Measurements from ENCODE around the gene ENPP7. TPM values are rescaled to one million over a fixed set of nuclear protein-coding genes. Genes with fewer than 3 reads are reported as not detected.

The ENPP7 gene
- total RNA-seq (under 1 TPM in 1 of 2 experiments, not detected in 1; 0.11 TPM), polyA plus RNA-seq (0.26 TPM)

- Mint-ChIP-seq H3K9me3 (no peaks in the 10 kb centered on the region), H3K4me1 (peaks cover 32 to 34% (median 33%) of the 10 kb centered on the region in 3 donors), H3K27me3 (peaks cover 0 to 5% of the 10 kb centered on the region in 2 donors), H3K27ac (peak within 1 kb of the TSS in 5 of 8 donors; percentile 8 to 78 (median 22)), H3K36me3 (no peaks in the 10 kb centered on the region), H3K4me3 (peak within 1 kb of the TSS in 3 of 7 donors; percentile 12 to 93 (median 30))
- H3K27ac ChIP-seq (ENCODE audit: low read depth, low read length) = no peak within 1 kb of the TSS
- H3K4me3 ChIP-seq (ENCODE audit: low read length) = no peak within 1 kb of the TSS
- POLR2A ChIA-PET = no interaction called here
- no peaks in the 10 kb centered on the region for H3K9me3 ChIP-seq (ENCODE audit: low read length)
- DNase-seq = no peak
- no peaks in the 10 kb centered on the region for H3K27me3 ChIP-seq (ENCODE audit: insufficient read depth, low read length, poor library complexity, severe bottlenecking)
- CTCF ChIA-PET = no interaction called here
- H3K4me1 ChIP-seq (ENCODE audit: insufficient read depth, low read length) = peaks cover 19% of the 10 kb centered on the region
- no peaks in the 10 kb centered on the region for H3K36me3 ChIP-seq (ENCODE audit: insufficient read depth, low read length)
These were observed at the start of gene ENPP7 for GRCh38 chr17:79730769-79731483. ENPP7 (plus strand) TSS chr17:79730943; CDS start chr17:79731140, 197 bp downstream.

DNA sequence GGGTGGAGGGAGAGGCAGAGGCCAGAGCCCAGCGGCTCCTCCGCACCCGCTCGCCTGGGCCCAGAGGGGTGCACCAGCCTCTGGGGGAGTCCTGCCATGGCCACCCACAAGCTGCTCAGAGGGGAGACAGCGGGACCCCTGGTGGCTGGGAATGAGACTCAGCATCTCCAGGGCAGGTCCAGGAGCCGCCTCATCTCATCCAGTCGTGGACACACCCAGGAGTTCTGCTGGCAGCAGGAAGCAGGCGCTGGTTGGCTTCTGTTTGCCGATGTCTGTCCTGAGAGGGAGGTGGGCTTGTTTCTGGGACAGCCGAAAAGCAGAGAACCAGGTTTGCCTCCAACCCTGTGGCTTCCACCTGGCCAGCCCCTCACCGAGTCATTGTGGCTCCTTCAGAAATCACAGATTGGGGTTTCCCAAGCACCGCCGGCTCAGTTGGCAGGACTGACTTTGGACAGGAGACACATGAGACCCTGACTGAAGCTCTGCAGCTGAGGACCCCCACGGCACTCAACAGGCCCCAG lies 49.6 kb upstream of the ENPP7 start:
- CTCF ChIA-PET = no interaction called here
- no peaks in the 10 kb centered on the region for H3K9me3 ChIP-seq (ENCODE audit: low read length)
- Mint-ChIP-seq H3K9me3 (peaks cover 0 to under 1% (median 0%) of the 10 kb centered on the region in 5 donors), H3K36me3 (no peaks in the 10 kb centered on the region), H3K27me3 (peaks cover 18 to 51% of the 10 kb centered on the region in 2 donors), H3K27ac (no peak overlapping the region), H3K4me3 (no peak overlapping the region), H3K4me1 (no peaks in the 10 kb centered on the region)
- no peak overlapping the region for H3K27ac ChIP-seq (ENCODE audit: low read depth, low read length)
- no peaks in the 10 kb centered on the region for H3K36me3 ChIP-seq (ENCODE audit: insufficient read depth, low read length)
- POLR2A ChIA-PET = no interaction called here
- no peaks in the 10 kb centered on the region for H3K4me1 ChIP-seq (ENCODE audit: insufficient read depth, low read length)
- H3K4me3 ChIP-seq (ENCODE audit: low read length) = no peak overlapping the region
- no peak for DNase-seq
- H3K27me3 ChIP-seq (ENCODE audit: insufficient read depth, low read length, poor library complexity, severe bottlenecking) = no peaks in the 10 kb centered on the region

DNA sequence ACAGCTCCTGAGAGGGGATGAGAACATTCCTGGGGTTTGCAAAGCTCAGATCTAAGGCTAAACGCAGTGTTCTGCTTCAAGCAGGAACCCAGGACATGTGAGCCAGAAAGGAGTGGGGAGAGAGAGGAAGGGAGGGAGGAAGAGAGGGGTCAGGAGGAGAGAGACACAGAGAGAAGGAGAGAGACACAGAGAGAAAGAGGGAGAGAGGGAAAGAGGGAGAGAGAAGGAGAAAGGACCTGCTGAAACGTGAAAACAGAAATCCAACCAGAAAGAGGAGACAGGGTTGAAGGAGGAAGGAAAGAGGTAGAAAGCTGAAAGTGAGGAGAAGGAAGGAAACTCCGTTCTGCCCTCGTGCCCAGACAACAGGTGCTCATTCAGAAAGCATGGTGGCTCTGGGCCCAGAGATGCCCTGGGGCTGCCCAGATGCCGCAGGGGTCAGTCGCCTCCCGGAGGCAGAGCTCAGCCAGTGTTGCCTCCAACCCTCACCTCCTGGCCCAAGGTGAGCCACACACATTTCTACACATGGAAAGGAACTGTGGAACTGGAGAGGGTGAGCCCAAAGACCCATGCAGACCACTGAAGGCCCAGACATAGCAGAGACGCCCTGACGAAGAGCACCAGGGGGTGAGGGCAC lies 49.0 kb upstream of the ENPP7 start:
- peak overlapping the region in 1 of 7 donors; percentile 51 for H3K4me3 Mint-ChIP-seq
- no peaks in the 10 kb centered on the region for H3K4me1 Mint-ChIP-seq
- Histone ChIP-seq H3K36me3 (ENCODE audit: insufficient read depth, low read length) (no peaks in the 10 kb centered on the region), H3K27me3 (ENCODE audit: insufficient read depth, low read length, poor library complexity, severe bottlenecking) (no peaks in the 10 kb centered on the region), H3K27ac (ENCODE audit: low read depth, low read length) (no peak overlapping the region), H3K4me3 (ENCODE audit: low read length) (no peak overlapping the region), H3K4me1 (ENCODE audit: insufficient read depth, low read length) (no peaks in the 10 kb centered on the region), H3K9me3 (ENCODE audit: low read length) (no peaks in the 10 kb centered on the region)
- no peaks in the 10 kb centered on the region for H3K9me3 Mint-ChIP-seq
- POLR2A ChIA-PET = no interaction called here
- DNase-seq = no peak
- H3K27ac Mint-ChIP-seq = no peak overlapping the region
- CTCF ChIA-PET = no interaction called here
- peaks cover 17 to 52% of the 10 kb centered on the region in 2 donors for H3K27me3 Mint-ChIP-seq
- H3K36me3 Mint-ChIP-seq = no peaks in the 10 kb centered on the region

GRCh38 chr17:79683365-79683764 lies 47.4 kb upstream of the ENPP7 start:
- CTCF ChIA-PET = no interaction called here
- POLR2A ChIA-PET = no interaction called here
- no peaks in the 10 kb centered on the region for H3K9me3 ChIP-seq (ENCODE audit: low read length)
- Mint-ChIP-seq H3K36me3 (no peaks in the 10 kb centered on the region), H3K27ac (no peak overlapping the region), H3K4me3 (no peak overlapping the region), H3K27me3 (peaks cover 18 to 50% of the 10 kb centered on the region in 2 donors), H3K9me3 (no peaks in the 10 kb centered on the region), H3K4me1 (no peaks in the 10 kb centered on the region)
- no peak for DNase-seq
- no peaks in the 10 kb centered on the region for H3K27me3 ChIP-seq (ENCODE audit: insufficient read depth, low read length, poor library complexity, severe bottlenecking)
- no peak overlapping the region for H3K27ac ChIP-seq (ENCODE audit: low read depth, low read length)
- H3K36me3 ChIP-seq (ENCODE audit: insufficient read depth, low read length) = no peaks in the 10 kb centered on the region
- no peaks in the 10 kb centered on the region for H3K4me1 ChIP-seq (ENCODE audit: insufficient read depth, low read length)
- no peak overlapping the region for H3K4me3 ChIP-seq (ENCODE audit: low read length)

DNA sequence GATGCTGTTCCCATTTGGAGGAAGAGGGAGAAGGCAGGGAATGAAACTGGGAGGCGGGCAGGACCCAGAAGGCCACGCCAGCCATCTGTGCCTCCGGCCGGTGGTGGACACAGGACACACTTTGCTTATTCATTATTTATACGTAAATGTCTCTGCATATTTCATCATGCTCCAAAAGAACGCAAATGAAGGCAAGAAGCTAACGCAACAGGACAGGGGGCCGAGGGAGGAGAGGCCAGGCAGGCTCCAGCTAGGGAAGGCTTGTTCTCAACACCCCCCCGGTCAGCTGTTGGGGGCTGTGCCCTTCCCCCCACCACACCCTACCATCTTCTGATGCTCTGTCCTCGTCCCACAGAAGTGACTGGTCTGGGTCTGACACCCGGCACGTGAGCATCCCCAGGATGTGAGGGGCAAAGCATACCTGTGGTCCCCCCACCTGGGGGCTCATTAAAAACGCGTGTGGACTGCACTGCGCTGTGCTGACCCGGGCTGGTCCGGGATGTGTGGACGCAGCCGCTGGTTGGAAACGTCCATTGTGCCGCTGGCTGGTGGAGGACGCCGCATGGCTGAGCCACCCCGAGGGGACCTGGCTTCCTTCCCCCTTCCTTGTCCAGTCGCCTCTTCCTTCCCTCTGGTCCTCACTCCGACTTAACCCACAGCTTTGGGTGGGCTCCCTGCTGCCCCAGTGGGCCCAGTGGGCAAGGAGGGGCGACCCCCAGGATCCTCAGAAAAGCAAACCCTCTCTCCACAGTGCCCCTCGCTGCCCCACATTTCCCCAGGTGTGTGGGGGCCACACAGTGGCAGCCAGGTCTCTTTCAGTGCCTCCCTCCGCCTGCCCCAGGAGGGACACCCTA lies 46.4 kb upstream of the ENPP7 start:
- H3K27ac Mint-ChIP-seq = no peak overlapping the region
- CTCF ChIA-PET = no interaction called here
- DNase-seq = peak in 1 of 5 donors; percentile 31
- Histone ChIP-seq H3K27me3 (ENCODE audit: insufficient read depth, low read length, poor library complexity, severe bottlenecking) (no peaks in the 10 kb centered on the region), H3K9me3 (ENCODE audit: low read length) (no peaks in the 10 kb centered on the region), H3K27ac (ENCODE audit: low read depth, low read length) (no peak overlapping the region), H3K4me3 (ENCODE audit: low read length) (no peak overlapping the region), H3K4me1 (ENCODE audit: insufficient read depth, low read length) (no peaks in the 10 kb centered on the region), H3K36me3 (ENCODE audit: insufficient read depth, low read length) (no peaks in the 10 kb centered on the region)
- H3K4me3 Mint-ChIP-seq = no peak overlapping the region
- no peaks in the 10 kb centered on the region for H3K4me1 Mint-ChIP-seq
- no peaks in the 10 kb centered on the region for H3K36me3 Mint-ChIP-seq
- no peaks in the 10 kb centered on the region for H3K9me3 Mint-ChIP-seq
- POLR2A ChIA-PET = no interaction called here
- H3K27me3 Mint-ChIP-seq = peaks cover 17 to 46% of the 10 kb centered on the region in 2 donors

DNA sequence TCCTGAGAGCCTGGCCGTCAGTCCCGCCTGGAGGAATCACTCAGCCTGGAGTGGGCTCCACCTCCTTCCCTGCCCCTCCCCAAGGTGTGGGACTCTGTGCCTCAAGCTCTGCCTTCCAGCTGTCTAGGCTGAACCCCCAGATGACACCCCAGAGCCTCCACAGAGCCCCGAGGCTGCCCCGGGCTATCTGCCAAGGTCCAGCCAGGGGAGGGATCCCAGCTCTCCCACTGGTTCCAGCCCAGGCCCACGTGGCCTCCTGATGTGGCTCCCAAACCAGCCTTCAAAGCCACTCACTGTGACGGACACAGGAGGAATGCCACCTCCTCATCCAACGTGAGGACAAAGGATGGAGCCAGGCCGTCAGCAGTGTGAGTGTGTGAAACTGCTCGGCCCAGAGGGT lies 45.6 kb upstream of the ENPP7 start:
- H3K9me3 Mint-ChIP-seq = no peaks in the 10 kb centered on the region
- Histone ChIP-seq H3K27ac (ENCODE audit: low read depth, low read length) (no peak overlapping the region), H3K4me3 (ENCODE audit: low read length) (no peak overlapping the region), H3K4me1 (ENCODE audit: insufficient read depth, low read length) (no peaks in the 10 kb centered on the region), H3K27me3 (ENCODE audit: insufficient read depth, low read length, poor library complexity, severe bottlenecking) (no peaks in the 10 kb centered on the region), H3K36me3 (ENCODE audit: insufficient read depth, low read length) (no peaks in the 10 kb centered on the region), H3K9me3 (ENCODE audit: low read length) (no peaks in the 10 kb centered on the region)
- CTCF ChIA-PET = no interaction called here
- H3K27me3 Mint-ChIP-seq = peaks cover 16 to 44% of the 10 kb centered on the region in 2 donors
- H3K4me3 Mint-ChIP-seq = no peak overlapping the region
- DNase-seq = peak in 1 of 5 donors; percentile 30
- no peaks in the 10 kb centered on the region for H3K4me1 Mint-ChIP-seq
- POLR2A ChIA-PET = no interaction called here
- no peak overlapping the region for H3K27ac Mint-ChIP-seq
- H3K36me3 Mint-ChIP-seq = no peaks in the 10 kb centered on the region

DNA sequence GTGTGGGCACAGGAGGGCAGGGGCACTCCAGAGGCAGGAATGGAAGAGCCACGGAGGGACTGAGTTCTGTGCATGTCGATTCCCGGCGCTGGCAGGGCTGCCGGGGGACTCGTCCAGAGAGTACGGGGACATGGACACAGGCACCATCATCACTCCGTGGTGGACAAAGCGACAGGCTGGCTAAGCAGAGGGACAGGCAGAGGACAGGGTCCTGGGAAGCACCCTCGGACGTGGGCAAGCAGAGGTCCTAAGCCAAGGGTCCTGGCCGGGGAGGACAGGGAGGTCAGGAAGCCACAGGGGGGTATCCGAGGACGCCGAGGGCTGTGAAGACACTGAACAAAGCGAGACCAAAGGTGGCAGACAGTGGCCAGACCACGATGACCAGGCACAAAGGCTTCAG lies 44.3 kb upstream of the ENPP7 start:
- POLR2A ChIA-PET = no interaction called here
- H3K4me1 Mint-ChIP-seq = no peaks in the 10 kb centered on the region

GRCh38 chr17:79690466-79690865 lies 40.3 kb upstream of the ENPP7 start:
- Histone ChIP-seq H3K27ac (ENCODE audit: low read depth, low read length) (no peak overlapping the region), H3K4me3 (ENCODE audit: low read length) (no peak overlapping the region), H3K4me1 (ENCODE audit: insufficient read depth, low read length) (no peaks in the 10 kb centered on the region), H3K9me3 (ENCODE audit: low read length) (no peaks in the 10 kb centered on the region), H3K36me3 (ENCODE audit: insufficient read depth, low read length) (no peaks in the 10 kb centered on the region), H3K27me3 (ENCODE audit: insufficient read depth, low read length, poor library complexity, severe bottlenecking) (peaks cover 3% of the 10 kb centered on the region)
- ChIA-PET CTCF (no interaction called here), POLR2A (no interaction called here)
- H3K36me3 Mint-ChIP-seq = no peaks in the 10 kb centered on the region
- H3K27me3 Mint-ChIP-seq = peaks cover 24 to 45% of the 10 kb centered on the region in 2 donors
- no peak for DNase-seq
- H3K9me3 Mint-ChIP-seq = no peaks in the 10 kb centered on the region
- H3K4me1 Mint-ChIP-seq = no peaks in the 10 kb centered on the region
- H3K27ac Mint-ChIP-seq = no peak overlapping the region
- H3K4me3 Mint-ChIP-seq = no peak overlapping the region

More for the DNA sequence above, 44.3 kb upstream of the ENPP7 start:
- no peak overlapping the region for H3K27ac ChIP-seq (ENCODE audit: low read depth, low read length)
- no peak overlapping the region for H3K4me3 ChIP-seq (ENCODE audit: low read length)
- no peaks in the 10 kb centered on the region for H3K9me3 ChIP-seq (ENCODE audit: low read length)
- no peak overlapping the region for H3K4me3 Mint-ChIP-seq
- no peak overlapping the region for H3K27ac Mint-ChIP-seq
- CTCF ChIA-PET = no interaction called here
- H3K36me3 ChIP-seq (ENCODE audit: insufficient read depth, low read length) = no peaks in the 10 kb centered on the region
- no peaks in the 10 kb centered on the region for H3K4me1 ChIP-seq (ENCODE audit: insufficient read depth, low read length)
- no peaks in the 10 kb centered on the region for H3K27me3 ChIP-seq (ENCODE audit: insufficient read depth, low read length, poor library complexity, severe bottlenecking)
- no peak for DNase-seq
- H3K36me3 Mint-ChIP-seq = no peaks in the 10 kb centered on the region
- H3K27me3 Mint-ChIP-seq = peaks cover 19 to 39% of the 10 kb centered on the region in 2 donors
- H3K9me3 Mint-ChIP-seq = no peaks in the 10 kb centered on the region
